DMS153 (cell line): ENCODE data around the gene ANKRD33B.
"Not testable (repeated sequence)": the region's sequence is repeated elsewhere in the genome, so short reads cannot be mapped to it uniquely, and the experiment has no call there.

Experiments
- DNase-seq: peaks from one replicate; lab custom pipeline; 2025; lab: John Stamatoyannopoulos, UW

The ANKRD33B gene

GRCh38 chr5:10619649-10620048 is 55.8 kb downstream of the ANKRD33B start:
- no peak for DNase-seq

- DNase-seq: no peak
These were observed 56.5 kb downstream of the ANKRD33B start for GRCh38 chr5:10620346-10620745.

GRCh38 chr5:10621832-10622231 is 58.0 kb downstream of the ANKRD33B start:
- DNase-seq: peak; percentile 70

GRCh38 chr5:10622810-10623209 is 58.9 kb downstream of the ANKRD33B start:
- no peak for DNase-seq

GRCh38 chr5:10623305-10623910 is 59.5 kb downstream of the ANKRD33B start:
- DNase-seq: no peak

- DNase-seq: no peak
These were observed 60.3 kb downstream of the ANKRD33B start for GRCh38 chr5:10624206-10624605.

GRCh38 chr5:10624679-10625078 is 60.8 kb downstream of the ANKRD33B start:
- no peak for DNase-seq

- no peak for DNase-seq
These were observed 62.0 kb downstream of the ANKRD33B start for GRCh38 chr5:10625700-10626472.

GRCh38 chr5:10626473-10627013 is 62.7 kb downstream of the ANKRD33B start:
- no peak for DNase-seq

- DNase-seq: no peak
These were observed 63.4 kb downstream of the ANKRD33B start for GRCh38 chr5:10627160-10627701.

GRCh38 chr5:10628601-10629000 is 64.7 kb downstream of the ANKRD33B start:
- no peak for DNase-seq

GRCh38 chr5:10629682-10630081 is 65.8 kb downstream of the ANKRD33B start:
- no peak for DNase-seq

GRCh38 chr5:10630126-10630525 is 66.3 kb downstream of the ANKRD33B start:
- DNase-seq: no peak

GRCh38 chr5:10630744-10631143 is 66.9 kb downstream of the ANKRD33B start:
- DNase-seq: not testable (repeated sequence)

- no peak for DNase-seq
These were observed 67.6 kb downstream of the ANKRD33B start for GRCh38 chr5:10631316-10631996.

- DNase-seq: no peak
These were observed 68.4 kb downstream of the ANKRD33B start for GRCh38 chr5:10632110-10632761.

GRCh38 chr5:10633271-10634049 is 69.6 kb downstream of the ANKRD33B start:
- no peak for DNase-seq

GRCh38 chr5:10634050-10634449 is 70.2 kb downstream of the ANKRD33B start:
- no peak for DNase-seq

GRCh38 chr5:10634562-10634961 is 70.7 kb downstream of the ANKRD33B start:
- DNase-seq: no peak

GRCh38 chr5:10635257-10635866 is 71.5 kb downstream of the ANKRD33B start:
- no peak for DNase-seq

GRCh38 chr5:10635867-10636350 is 72.0 kb downstream of the ANKRD33B start:
- DNase-seq: no peak
